Measurements from ENCODE around the gene GRM1.

GRM1 gene

GRCh38 chr6:146287691-146288369, 259.0 kb downstream of the GRM1 start:
- no peaks in the 10 kb centered on the region for H3K27me3 ChIP-seq (ENCODE audit: control insufficient read depth, insufficient read depth, low read length)
- no peak for DNase-seq (ENCODE audit: low read depth, low spot score)
- no peaks in the 10 kb centered on the region for H3K4me1 ChIP-seq (ENCODE audit: control insufficient read depth, insufficient read depth, low read length)
- no peak overlapping the region for H3K27ac ChIP-seq (ENCODE audit: low read length)
- H3K36me3 ChIP-seq (ENCODE audit: control insufficient read depth, insufficient read depth, low read length) = no peaks in the 10 kb centered on the region
- no peaks in the 10 kb centered on the region for H3K9me3 ChIP-seq (ENCODE audit: control insufficient read depth, insufficient read depth, low read length)
- H3K4me3 ChIP-seq (ENCODE audit: low read length) = no peak overlapping the region
- no CpG with 5 or more reads among the region's 1 CpG for WGBS (ENCODE audit: insufficient coverage, insufficient read length)

- Histone ChIP-seq H3K27me3 (ENCODE audit: control insufficient read depth, insufficient read depth, low read length) (no peaks in the 10 kb centered on the region), H3K36me3 (ENCODE audit: control insufficient read depth, insufficient read depth, low read length) (no peaks in the 10 kb centered on the region), H3K9me3 (ENCODE audit: control insufficient read depth, insufficient read depth, low read length) (no peaks in the 10 kb centered on the region), H3K4me1 (ENCODE audit: control insufficient read depth, insufficient read depth, low read length) (no peaks in the 10 kb centered on the region), H3K27ac (ENCODE audit: low read length) (no peak overlapping the region), H3K4me3 (ENCODE audit: low read length) (no peak overlapping the region)
- DNase-seq (ENCODE audit: low read depth, low spot score) = no peak
- no CpG with 5 or more reads among the region's 5 CpGs for WGBS (ENCODE audit: insufficient coverage, insufficient read length)
Measured at GRCh38 chr6:146289816-146290588, 261.1 kb downstream of the GRM1 start.

- Histone ChIP-seq H3K36me3 (ENCODE audit: control insufficient read depth, insufficient read depth, low read length) (no peaks in the 10 kb centered on the region), H3K27me3 (ENCODE audit: control insufficient read depth, insufficient read depth, low read length) (no peaks in the 10 kb centered on the region), H3K4me1 (ENCODE audit: control insufficient read depth, insufficient read depth, low read length) (no peaks in the 10 kb centered on the region), H3K9me3 (ENCODE audit: control insufficient read depth, insufficient read depth, low read length) (no peaks in the 10 kb centered on the region), H3K27ac (ENCODE audit: low read length) (no peak overlapping the region), H3K4me3 (ENCODE audit: low read length) (no peak overlapping the region)
- no peak for DNase-seq (ENCODE audit: low read depth, low spot score)
- no CpG with 5 or more reads among the region's 2 CpGs for WGBS (ENCODE audit: insufficient coverage, insufficient read length)
Measured at GRCh38 chr6:146290589-146290901, 261.7 kb downstream of the GRM1 start.

- H3K4me3 ChIP-seq (ENCODE audit: low read length) = no peak overlapping the region
- no peaks in the 10 kb centered on the region for H3K36me3 ChIP-seq (ENCODE audit: control insufficient read depth, insufficient read depth, low read length)
- no peaks in the 10 kb centered on the region for H3K9me3 ChIP-seq (ENCODE audit: control insufficient read depth, insufficient read depth, low read length)
- WGBS (ENCODE audit: insufficient coverage, insufficient read length) = no CpG with 5 or more reads among the region's 1 CpG
- DNase-seq (ENCODE audit: low read depth, low spot score) = no peak
- H3K27ac ChIP-seq (ENCODE audit: low read length) = no peak overlapping the region
- no peaks in the 10 kb centered on the region for H3K27me3 ChIP-seq (ENCODE audit: control insufficient read depth, insufficient read depth, low read length)
- H3K4me1 ChIP-seq (ENCODE audit: control insufficient read depth, insufficient read depth, low read length) = no peaks in the 10 kb centered on the region
Measured at GRCh38 chr6:146292506-146292905, 263.6 kb downstream of the GRM1 start.

- no peak overlapping the region for H3K4me3 ChIP-seq (ENCODE audit: low read length)
- no peak for DNase-seq (ENCODE audit: low read depth, low spot score)
- no peaks in the 10 kb centered on the region for H3K36me3 ChIP-seq (ENCODE audit: control insufficient read depth, insufficient read depth, low read length)
- no peaks in the 10 kb centered on the region for H3K27me3 ChIP-seq (ENCODE audit: control insufficient read depth, insufficient read depth, low read length)
- H3K9me3 ChIP-seq (ENCODE audit: control insufficient read depth, insufficient read depth, low read length) = no peaks in the 10 kb centered on the region
- no peak overlapping the region for H3K27ac ChIP-seq (ENCODE audit: low read length)
- no CpG with 5 or more reads among the region's 4 CpGs for WGBS (ENCODE audit: insufficient coverage, insufficient read length)
- no peaks in the 10 kb centered on the region for H3K4me1 ChIP-seq (ENCODE audit: control insufficient read depth, insufficient read depth, low read length)
Measured at GRCh38 chr6:146295695-146296094, 266.8 kb downstream of the GRM1 start.

- no peak overlapping the region for H3K27ac ChIP-seq (ENCODE audit: low read length)
- no peak for DNase-seq (ENCODE audit: low read depth, low spot score)
- no peaks in the 10 kb centered on the region for H3K9me3 ChIP-seq (ENCODE audit: control insufficient read depth, insufficient read depth, low read length)
- no peaks in the 10 kb centered on the region for H3K4me1 ChIP-seq (ENCODE audit: control insufficient read depth, insufficient read depth, low read length)
- H3K4me3 ChIP-seq (ENCODE audit: low read length) = no peak overlapping the region
- H3K27me3 ChIP-seq (ENCODE audit: control insufficient read depth, insufficient read depth, low read length) = no peaks in the 10 kb centered on the region
- no peaks in the 10 kb centered on the region for H3K36me3 ChIP-seq (ENCODE audit: control insufficient read depth, insufficient read depth, low read length)
Measured at GRCh38 chr6:146297815-146298214, 269.0 kb downstream of the GRM1 start.

GRCh38 chr6:146300521-146300920, 271.7 kb downstream of the GRM1 start:
- H3K27me3 ChIP-seq (ENCODE audit: control insufficient read depth, insufficient read depth, low read length) = no peaks in the 10 kb centered on the region
- H3K9me3 ChIP-seq (ENCODE audit: control insufficient read depth, insufficient read depth, low read length) = no peaks in the 10 kb centered on the region
- no CpG with 5 or more reads among the region's 3 CpGs for WGBS (ENCODE audit: insufficient coverage, insufficient read length)
- DNase-seq (ENCODE audit: low read depth, low spot score) = no peak
- H3K4me1 ChIP-seq (ENCODE audit: control insufficient read depth, insufficient read depth, low read length) = no peaks in the 10 kb centered on the region
- no peaks in the 10 kb centered on the region for H3K36me3 ChIP-seq (ENCODE audit: control insufficient read depth, insufficient read depth, low read length)
- no peak overlapping the region for H3K27ac ChIP-seq (ENCODE audit: low read length)
- H3K4me3 ChIP-seq (ENCODE audit: low read length) = no peak overlapping the region

GRCh38 chr6:146301764-146302163, 272.9 kb downstream of the GRM1 start:
- no peak for DNase-seq (ENCODE audit: low read depth, low spot score)

GRCh38 chr6:146302994-146303393, 274.1 kb downstream of the GRM1 start:
- no peaks in the 10 kb centered on the region for H3K36me3 ChIP-seq (ENCODE audit: control insufficient read depth, insufficient read depth, low read length)
- H3K9me3 ChIP-seq (ENCODE audit: control insufficient read depth, insufficient read depth, low read length) = no peaks in the 10 kb centered on the region
- DNase-seq (ENCODE audit: low read depth, low spot score) = no peak
- H3K27me3 ChIP-seq (ENCODE audit: control insufficient read depth, insufficient read depth, low read length) = no peaks in the 10 kb centered on the region
- no peaks in the 10 kb centered on the region for H3K4me1 ChIP-seq (ENCODE audit: control insufficient read depth, insufficient read depth, low read length)
- H3K4me3 ChIP-seq (ENCODE audit: low read length) = no peak overlapping the region
- H3K27ac ChIP-seq (ENCODE audit: low read length) = no peak overlapping the region

More at GRCh38 chr6:146301764-146302163, 272.9 kb downstream of the GRM1 start:
- Histone ChIP-seq H3K4me1 (ENCODE audit: control insufficient read depth, insufficient read depth, low read length) (no peaks in the 10 kb centered on the region), H3K9me3 (ENCODE audit: control insufficient read depth, insufficient read depth, low read length) (no peaks in the 10 kb centered on the region), H3K36me3 (ENCODE audit: control insufficient read depth, insufficient read depth, low read length) (no peaks in the 10 kb centered on the region), H3K4me3 (ENCODE audit: low read length) (no peak overlapping the region), H3K27ac (ENCODE audit: low read length) (no peak overlapping the region), H3K27me3 (ENCODE audit: control insufficient read depth, insufficient read depth, low read length) (no peaks in the 10 kb centered on the region)
- no CpG with 5 or more reads among the region's 3 CpGs for WGBS (ENCODE audit: insufficient coverage, insufficient read length)

- Histone ChIP-seq H3K36me3 (ENCODE audit: control insufficient read depth, insufficient read depth, low read length) (no peaks in the 10 kb centered on the region), H3K4me1 (ENCODE audit: control insufficient read depth, insufficient read depth, low read length) (no peaks in the 10 kb centered on the region), H3K27ac (ENCODE audit: low read length) (no peak overlapping the region), H3K9me3 (ENCODE audit: control insufficient read depth, insufficient read depth, low read length) (no peaks in the 10 kb centered on the region), H3K27me3 (ENCODE audit: control insufficient read depth, insufficient read depth, low read length) (no peaks in the 10 kb centered on the region), H3K4me3 (ENCODE audit: low read length) (no peak overlapping the region)
- DNase-seq (ENCODE audit: low read depth, low spot score) = no peak
- WGBS (ENCODE audit: insufficient coverage, insufficient read length) = no CpG with 5 or more reads among the region's 3 CpGs
Measured at GRCh38 chr6:146304181-146304580, 275.3 kb downstream of the GRM1 start.

GRCh38 chr6:146305092-146305491, 276.2 kb downstream of the GRM1 start:
- Histone ChIP-seq H3K27me3 (ENCODE audit: control insufficient read depth, insufficient read depth, low read length) (no peaks in the 10 kb centered on the region), H3K4me3 (ENCODE audit: low read length) (no peak overlapping the region), H3K4me1 (ENCODE audit: control insufficient read depth, insufficient read depth, low read length) (no peaks in the 10 kb centered on the region), H3K36me3 (ENCODE audit: control insufficient read depth, insufficient read depth, low read length) (no peaks in the 10 kb centered on the region), H3K27ac (ENCODE audit: low read length) (no peak overlapping the region), H3K9me3 (ENCODE audit: control insufficient read depth, insufficient read depth, low read length) (no peaks in the 10 kb centered on the region)
- no peak for DNase-seq (ENCODE audit: low read depth, low spot score)
- WGBS (ENCODE audit: insufficient coverage, insufficient read length) = no CpG with 5 or more reads among the region's 1 CpG

Measured in iPS DF 6.9 (cell line).